Measurements from ENCODE around the gene PRMT6.

DNA sequence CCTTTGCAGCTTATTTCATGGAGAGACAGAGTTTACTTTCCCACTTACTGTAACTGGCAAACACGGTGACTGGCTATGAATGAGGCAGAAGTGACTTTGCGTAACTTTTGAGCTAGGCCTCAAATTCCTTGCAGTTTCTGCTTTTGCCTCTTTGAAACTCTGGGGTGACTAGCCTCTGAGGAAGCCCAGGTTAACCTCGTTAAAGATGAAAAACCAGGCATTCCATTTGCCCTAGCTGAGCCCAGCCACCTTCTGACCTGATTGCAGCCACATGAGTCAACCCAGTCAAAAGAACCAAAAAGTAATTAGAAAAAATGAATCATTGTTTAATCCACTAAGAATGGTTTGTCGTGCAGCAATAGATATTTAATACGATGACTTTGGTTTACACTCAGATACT lies 20.4 kb downstream of the PRMT6 start:
- TF ChIP-seq, protein P1, sequence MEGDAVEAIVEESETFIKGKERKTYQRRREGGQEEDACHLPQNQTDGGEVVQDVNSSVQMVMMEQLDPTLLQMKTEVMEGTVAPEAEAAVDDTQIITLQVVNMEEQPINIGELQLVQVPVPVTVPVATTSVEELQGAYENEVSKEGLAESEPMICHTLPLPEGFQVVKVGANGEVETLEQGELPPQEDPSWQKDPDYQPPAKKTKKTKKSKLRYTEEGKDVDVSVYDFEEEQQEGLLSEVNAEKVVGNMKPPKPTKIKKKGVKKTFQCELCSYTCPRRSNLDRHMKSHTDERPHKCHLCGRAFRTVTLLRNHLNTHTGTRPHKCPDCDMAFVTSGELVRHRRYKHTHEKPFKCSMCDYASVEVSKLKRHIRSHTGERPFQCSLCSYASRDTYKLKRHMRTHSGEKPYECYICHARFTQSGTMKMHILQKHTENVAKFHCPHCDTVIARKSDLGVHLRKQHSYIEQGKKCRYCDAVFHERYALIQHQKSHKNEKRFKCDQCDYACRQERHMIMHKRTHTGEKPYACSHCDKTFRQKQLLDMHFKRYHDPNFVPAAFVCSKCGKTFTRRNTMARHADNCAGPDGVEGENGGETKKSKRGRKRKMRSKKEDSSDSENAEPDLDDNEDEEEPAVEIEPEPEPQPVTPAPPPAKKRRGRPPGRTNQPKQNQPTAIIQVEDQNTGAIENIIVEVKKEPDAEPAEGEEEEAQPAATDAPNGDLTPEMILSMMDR (IDR thresholded peaks at IDR 0.05; ENCODE audit: insufficient read depth, low read length), result no peak
- no peak for TF ChIP-seq POLR2AphosphoS5 (IDR thresholded peaks at IDR 0.05; ENCODE audit: low read depth)
- no peak for TF ChIP-seq GABPA (IDR thresholded peaks at IDR 0.05; ENCODE audit: low read depth)
- no peak for TF ChIP-seq SPI1 (IDR thresholded peaks at IDR 0.05; ENCODE audit: borderline replicate concordance, low read depth)
- TF ChIP-seq, protein P2, sequence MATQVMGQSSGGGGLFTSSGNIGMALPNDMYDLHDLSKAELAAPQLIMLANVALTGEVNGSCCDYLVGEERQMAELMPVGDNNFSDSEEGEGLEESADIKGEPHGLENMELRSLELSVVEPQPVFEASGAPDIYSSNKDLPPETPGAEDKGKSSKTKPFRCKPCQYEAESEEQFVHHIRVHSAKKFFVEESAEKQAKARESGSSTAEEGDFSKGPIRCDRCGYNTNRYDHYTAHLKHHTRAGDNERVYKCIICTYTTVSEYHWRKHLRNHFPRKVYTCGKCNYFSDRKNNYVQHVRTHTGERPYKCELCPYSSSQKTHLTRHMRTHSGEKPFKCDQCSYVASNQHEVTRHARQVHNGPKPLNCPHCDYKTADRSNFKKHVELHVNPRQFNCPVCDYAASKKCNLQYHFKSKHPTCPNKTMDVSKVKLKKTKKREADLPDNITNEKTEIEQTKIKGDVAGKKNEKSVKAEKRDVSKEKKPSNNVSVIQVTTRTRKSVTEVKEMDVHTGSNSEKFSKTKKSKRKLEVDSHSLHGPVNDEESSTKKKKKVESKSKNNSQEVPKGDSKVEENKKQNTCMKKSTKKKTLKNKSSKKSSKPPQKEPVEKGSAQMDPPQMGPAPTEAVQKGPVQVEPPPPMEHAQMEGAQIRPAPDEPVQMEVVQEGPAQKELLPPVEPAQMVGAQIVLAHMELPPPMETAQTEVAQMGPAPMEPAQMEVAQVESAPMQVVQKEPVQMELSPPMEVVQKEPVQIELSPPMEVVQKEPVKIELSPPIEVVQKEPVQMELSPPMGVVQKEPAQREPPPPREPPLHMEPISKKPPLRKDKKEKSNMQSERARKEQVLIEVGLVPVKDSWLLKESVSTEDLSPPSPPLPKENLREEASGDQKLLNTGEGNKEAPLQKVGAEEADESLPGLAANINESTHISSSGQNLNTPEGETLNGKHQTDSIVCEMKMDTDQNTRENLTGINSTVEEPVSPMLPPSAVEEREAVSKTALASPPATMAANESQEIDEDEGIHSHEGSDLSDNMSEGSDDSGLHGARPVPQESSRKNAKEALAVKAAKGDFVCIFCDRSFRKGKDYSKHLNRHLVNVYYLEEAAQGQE (IDR thresholded peaks at IDR 0.05; ENCODE audit: insufficient replicate concordance, low read depth), result no peak

All from HL-60 (cell line).